K562 (cell line): ENCODE measurements around the gene HSBP1L1. TPM values are rescaled to one million over a fixed set of nuclear protein-coding genes. Genes with fewer than 3 reads are reported as not detected.

Experiments
- ATAC-seq: fragments of 200-7000 bp; cut with Tn5 transposase; 3 replicates; pipeline ENCODE4 v1.9.1; 2020; ENCODE audit warnings: moderate library complexity
- BruUV-seq: library from RNA; stranded (reverse); fragments of 400-500 nt; replicated peaks from 2 replicates; lab custom pipeline; 2021; lab: Mats Ljungman, UMichigan
- CTCF ChIA-PET: fragments of 300-600 bp; formaldehyde crosslinking; extraction: SDS; loops from one replicate; lab custom pipeline; 2021; ENCODE audit warnings: low intra/inter-chr PET ratio; lab: Yijun Ruan, JAX
- POLR2A ChIA-PET: fragments of 300-600, 350-650 bp; sonication (Branson Sonifier 250); formaldehyde crosslinking; extraction: SDS; loops from one replicate; lab custom pipeline; 2021; ENCODE audit warnings: antibody characterized with exemption, inconsistent platforms; lab: Yijun Ruan, JAX
- DNase-seq, 4 experiments: peaks; one replicate each; pipeline versions ENCODE4 v3.0.0 to v3.0.0-alpha.2; 2011 to 2018; ENCODE audit warnings: low spot score in 3 of 4, mixed read lengths in 3 of 4; ENCODE audit errors: extremely low read depth in 1 of 4
- FAIRE-seq: peaks from 2 replicates; lab custom pipeline; 2011; peaks lifted over from hg19 to GRCh38; lab: Jason Lieb, UNC
- H2AFZ ChIP-seq: 2 replicates; pipeline ENCODE4 v1.6.0; 2011; ENCODE audit warnings: low read depth, low read length, control low read depth, inconsistent platforms
- H3K27ac ChIP-seq: fragments of 200-600 bp; 3 replicates; pipeline ENCODE4 v1.8.0; 2011; ENCODE audit warnings: low read depth, mild to moderate bottlenecking, control low read depth, inconsistent platforms, low read length, moderate library complexity, mixed read lengths; ENCODE audit errors: extremely low read depth
- H3K27me3 ChIP-seq, 2 experiments: fragments of 300-600 bp in 1 of 2; 2 replicates in 1 of 2; 3 replicates in 1 of 2; pipeline versions ENCODE4 v1.6.0 to v1.8.0; 2011; ENCODE audit warnings: inconsistent platforms in 2 of 2, low read length in 2 of 2, mild to moderate bottlenecking in 1 of 2, mixed read lengths in 1 of 2, moderate library complexity in 1 of 2; ENCODE audit not compliant: control insufficient read depth in 2 of 2, insufficient read depth in 2 of 2
- H3K36me3 ChIP-seq: fragments of 300-600 bp; 3 replicates; pipeline ENCODE4 v1.8.0; 2011; ENCODE audit warnings: mild to moderate bottlenecking, low read length, inconsistent platforms; ENCODE audit not compliant: control insufficient read depth, insufficient read depth
- H3K4me1 ChIP-seq, 2 experiments: fragments of 200-600 bp in 1 of 2; replicated peaks in 1 of 2; 2 replicates in 1 of 2; 3 replicates in 1 of 2; pipeline versions ENCODE4 v1.5.1 to v1.8.0; 2011; ENCODE audit warnings: inconsistent platforms in 2 of 2, low read length in 2 of 2, mild to moderate bottlenecking in 1 of 2, mixed read lengths in 1 of 2, moderate library complexity in 1 of 2; ENCODE audit not compliant: control insufficient read depth in 2 of 2, insufficient read depth in 2 of 2
- H3K4me2 ChIP-seq: 2 replicates; pipeline ENCODE4 v1.6.1; 2011; ENCODE audit warnings: low read length, control low read depth, inconsistent platforms, mixed read lengths; ENCODE audit not compliant: insufficient read depth
- H3K4me3 ChIP-seq: fragments of 200-600 bp; sonication (generic), shearing (Covaris generic); 2 replicates; pipeline ENCODE4 v1.5.1; 2016; ENCODE audit warnings: control low read depth, inconsistent platforms
- H3K79me2 ChIP-seq: fragments of 200-600 bp; 3 replicates; pipeline ENCODE4 v1.8.0; 2011; ENCODE audit warnings: low read length, inconsistent platforms; ENCODE audit not compliant: control insufficient read depth, insufficient read depth
- H3K9ac ChIP-seq, 2 experiments: 2 replicates each; pipeline versions ENCODE4 v1.6.0 to v1.6.1; 2011; ENCODE audit warnings: low read depth in 2 of 2, low read length in 2 of 2, control low read depth in 1 of 2, inconsistent platforms in 1 of 2, mild to moderate bottlenecking in 1 of 2, mixed read lengths in 1 of 2; ENCODE audit not compliant: insufficient read depth in 1 of 2
- H3K9me1 ChIP-seq: one replicate; pipeline ENCODE4 v1.6.0; 2011; ENCODE audit warnings: inconsistent platforms, mild to moderate bottlenecking, low read length, moderate library complexity; ENCODE audit not compliant: control insufficient read depth, insufficient read depth
- H3K9me3 ChIP-seq: replicated peaks from 2 replicates; pipeline ENCODE4 v1.5.1; 2011; ENCODE audit warnings: low read depth, low read length, inconsistent platforms; ENCODE audit not compliant: control insufficient read depth, insufficient read depth
- H4K20me1 ChIP-seq: replicated peaks from 2 replicates; pipeline ENCODE4 v1.6.1; 2011; ENCODE audit warnings: low read length, inconsistent platforms, mixed read lengths; ENCODE audit not compliant: control insufficient read depth, insufficient read depth
- SPI1 ChIP-seq: IDR thresholded peaks from 2 replicates; pipeline ENCODE4 v1.6.1; 2011; ENCODE audit warnings: low read depth, low read length, control low read depth, borderline replicate concordance
- TBP ChIP-seq: optimal IDR thresholded peaks from 2 replicates; pipeline ENCODE3; 2011; ENCODE audit warnings: low read depth, low read length, improper control_type of control experiment
- ZNF121 ChIP-seq: sonication (generic); formaldehyde crosslinking; conservative IDR thresholded peaks from 2 replicates; pipeline ENCODE4 v1.8.0; 2022; ENCODE audit warnings: missing genetic modification reagents
- ZNF644 ChIP-seq: fragments of 200-800 bp; sonication (Bioruptor generic); IDR thresholded peaks from 2 replicates; pipeline ENCODE4 v1.6.1; 2016; ENCODE audit warnings: low read depth, missing genetic modification characterization, missing compliant biosample characterization
- WGBS: fragments of 100-300 bp; shearing (Covaris generic); methylation state at CpG from one replicate; pipeline ENCODE4 v1.1.6; 2016; ENCODE audit warnings: low coverage, mixed read lengths; ENCODE audit not compliant: insufficient coverage; ENCODE audit errors: missing lambda C conversion rate; 5-methylcytosine and 5-hydroxymethylcytosine counted together
- in situ Hi-C: fragments of 300-500 bp; cut with MboI; formaldehyde crosslinking; loops from 4 replicates; pipeline ENCODE4 v1.15.0; 2018; ENCODE audit warnings: inconsistent platforms, mixed read lengths
- intact Hi-C: fragments of 100-400 bp; cut with micrococcal nuclease; formaldehyde crosslinking; loops from 2 replicates; pipeline ENCODE4 v1.14.2; 2022
- polyA plus RNA-seq, 8 experiments: library from polyadenylated mRNA; depleted of rRNA in 4 of 8; stranded (reverse) in 5 of 8; unstranded in 3 of 8; fragments of >200 nt; fragmentation: Nextera tagmentation in 2 of 8; fragmentation: Illumina TruSeq in 1 of 8; extraction: Ambion mirVana in 2 of 8; extraction: Trizol in 1 of 8; gene quantifications; 2 replicates each; pipeline versions ENCODE4 v1.2.1 to v1.2.3, GENCODE V29; 2011 to 2014; ENCODE audit warnings: inconsistent platforms in 1 of 8, missing spikeins in 1 of 8
- total RNA-seq, 7 experiments: library from RNA; depleted of rRNA in 6 of 7; stranded (reverse); fragments of >200 nt in 6 of 7; fragmentation: Illumina TruSeq in 2 of 7; extraction: Trizol in 2 of 7; gene quantifications; 2 replicates each; pipeline versions ENCODE4 v1.2.1 to v1.2.3, GENCODE V29; 2011 to 2021; ENCODE audit warnings: low replicate concordance in 1 of 7

The HSBP1L1 gene
- total and polyA plus RNA-seq, 9 of the 15 experiments (the other 6 are each of a cell fraction or from before 2014, with no cell fraction given) = 0.24 to 0.36 TPM; not detected in 7

DNA sequence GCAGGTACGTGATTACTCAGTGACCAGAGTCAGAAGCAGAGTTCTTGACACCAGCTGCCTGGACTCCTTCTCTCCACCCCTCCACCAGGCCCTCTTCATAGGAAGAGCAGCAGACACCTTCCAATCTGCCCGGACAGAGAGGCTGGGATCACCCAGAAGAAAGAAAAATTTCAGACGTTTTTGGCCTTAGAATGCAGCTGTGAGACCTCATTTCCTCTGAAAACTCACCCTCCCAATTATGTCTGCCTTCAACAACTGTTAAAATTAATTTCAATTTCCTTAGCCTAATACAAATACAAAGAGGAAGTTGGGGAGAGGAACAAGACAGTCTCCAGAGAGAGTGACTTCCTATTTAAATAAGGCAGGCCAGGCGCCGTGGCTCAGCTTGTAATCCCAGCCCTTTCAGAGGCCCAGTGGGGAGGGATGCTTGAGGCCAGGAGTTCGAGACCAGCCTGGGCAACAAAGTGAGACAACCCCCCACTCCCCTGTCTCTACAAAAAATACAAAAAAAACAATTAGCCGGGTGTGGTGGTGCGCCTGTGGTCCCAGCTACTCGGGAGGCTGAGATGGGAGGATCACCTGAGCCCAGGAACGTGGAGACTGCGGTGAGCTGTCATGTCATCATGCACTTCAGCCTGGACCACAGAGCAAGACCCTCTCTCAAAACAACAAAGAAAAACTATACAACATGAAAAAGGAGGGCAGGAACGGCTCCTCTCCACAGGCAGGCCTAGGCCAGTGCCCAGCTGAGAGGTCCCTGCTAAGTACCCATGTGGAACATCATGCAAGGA lies 14.6 kb upstream of the HSBP1L1 start:
- POLR2A ChIA-PET = interaction anchor here (0.6 to 0.9 kb wide), 2 partner anchors 12 to 297 kb away, joined by 3 read pairs; no protein-coding TSS in a partner anchor
- H3K4me2 ChIP-seq = 0 out of 2 replicates have a peak overlapping the region, but pooled peaks have one; percentile 58
- 44% methylated on average over 6 of the region's 12 CpGs for WGBS
- H3K9ac ChIP-seq = peak overlapping the region in 1 of 2 experiments; percentile 89; a peak in 2 of 4 replicates
- peaks cover 8% of the 10 kb centered on the region; the same call in 1 of the 3 replicates for H3K79me2 ChIP-seq
- no peaks in the 10 kb centered on the region for H3K9me1 ChIP-seq
- TSS peak; percentile 51 for BruUV-seq
- H3K9me3 ChIP-seq = no peaks in the 10 kb centered on the region
- in situ Hi-C loops = no loop called here
- H3K4me3 ChIP-seq = peak overlapping the region; percentile 52; the same call in 1 of the 2 replicates
- TF ChIP-seq TBP = peak; percentile 36
- peak; percentile 75 for TF ChIP-seq ZNF121 (CRISPR knock-in tag)
- TF ChIP-seq ZNF644 (tag) = no peak
- TF ChIP-seq SPI1 = peak; percentile 67; the same call in 1 of the 2 replicates
- no peaks in the 10 kb centered on the region for H3K36me3 ChIP-seq
- intact Hi-C loops = no loop called here
- no peak overlapping the region for H2AFZ ChIP-seq
- no peak overlapping the region for H3K27ac ChIP-seq
- peaks cover 7% of the 10 kb centered on the region for H4K20me1 ChIP-seq
- no peak for ATAC-seq
- H3K27me3 ChIP-seq = no peaks in the 10 kb centered on the region
- CTCF ChIA-PET = no interaction called here
- FAIRE-seq = peak; percentile 59
- peaks cover 6 to 38% of the 10 kb centered on the region in 2 experiments; a peak in 4 of 5 replicates for H3K4me1 ChIP-seq
- no peak for DNase-seq
